KMS-11 (cell line): Measurements from ENCODE around the gene DBR1.

Experiments
- H2AFZ ChIP-seq: fragments of 200-600 bp; sonication (generic); 2 replicates; pipeline ENCODE4 v1.6.1; 2016; ENCODE audit warnings: antibody characterized with exemption, mixed run types, low read depth
- H3K27ac ChIP-seq: fragments of 200-600 bp; sonication (generic); 2 replicates; pipeline ENCODE4 v1.6.1; 2016; ENCODE audit warnings: mild to moderate bottlenecking, mixed run types
- H3K27me3 ChIP-seq: fragments of 200-600 bp; sonication (generic); 2 replicates; pipeline ENCODE4 v1.6.1; 2017; ENCODE audit warnings: mild to moderate bottlenecking, low read depth, mixed run types, moderate library complexity; ENCODE audit not compliant: insufficient read depth
- H3K36me3 ChIP-seq: fragments of 200-600 bp; sonication (generic); 2 replicates; pipeline ENCODE4 v1.6.1; 2017; ENCODE audit warnings: mild to moderate bottlenecking, mixed run types; ENCODE audit not compliant: insufficient read depth
- H3K4me1 ChIP-seq: fragments of 200-600 bp; sonication (generic); 2 replicates; pipeline ENCODE4 v1.6.1; 2016; ENCODE audit warnings: mild to moderate bottlenecking, low read depth, mixed run types; ENCODE audit not compliant: poor library complexity, severe bottlenecking
- H3K4me2 ChIP-seq: fragments of 200-600 bp; sonication (generic); 2 replicates; pipeline ENCODE4 v1.7.0; 2016; ENCODE audit warnings: mild to moderate bottlenecking, mixed run types
- H3K4me3 ChIP-seq: fragments of 200-600 bp; sonication (generic); IDR thresholded peaks from 2 replicates; pipeline ENCODE4 v1.6.1; 2017; ENCODE audit warnings: low read depth, low read length, mixed read lengths; ENCODE audit not compliant: insufficient read depth
- H3K79me2 ChIP-seq: fragments of 200-600 bp; sonication (generic); 2 replicates; pipeline ENCODE4 v1.6.1; 2016; ENCODE audit warnings: low read depth, mixed run types; ENCODE audit not compliant: insufficient read depth
- H3K9ac ChIP-seq: fragments of 200-600 bp; sonication (generic); 2 replicates; pipeline ENCODE4 v1.6.1; 2016; ENCODE audit warnings: mild to moderate bottlenecking, mixed run types
- H4K20me1 ChIP-seq: fragments of 200-600 bp; sonication (generic); 2 replicates; pipeline ENCODE4 v1.6.1; 2016; ENCODE audit warnings: mild to moderate bottlenecking, mixed run types; ENCODE audit not compliant: insufficient read depth
- CTCF ChIP-seq: fragments of 200-600 bp; sonication (generic); conservative IDR thresholded peaks from 2 replicates; pipeline ENCODE4 v1.6.1; 2017; ENCODE audit warnings: low read depth, mild to moderate bottlenecking, antibody characterized with exemption, low read length, moderate library complexity, mixed read lengths

DBR1 gene

GRCh38 chr3:138186803-138187295 lies 12.1 kb upstream of the DBR1 start:
- Histone ChIP-seq H3K4me1 (peaks cover 18% of the 10 kb centered on the region), H3K4me3 (peak overlapping the region; percentile 89), H4K20me1 (no peaks in the 10 kb centered on the region), H3K4me2 (peak overlapping the region; percentile 64), H3K27me3 (no peaks in the 10 kb centered on the region), H3K79me2 (peaks cover 42% of the 10 kb centered on the region), H3K9ac (peak overlapping the region; percentile 86), H2AFZ (peak overlapping the region; percentile 77), H3K27ac (peak overlapping the region; percentile 58; the same call in 1 of the 2 replicates), H3K36me3 (no peaks in the 10 kb centered on the region)
- TF ChIP-seq CTCF: no peak

DNA sequence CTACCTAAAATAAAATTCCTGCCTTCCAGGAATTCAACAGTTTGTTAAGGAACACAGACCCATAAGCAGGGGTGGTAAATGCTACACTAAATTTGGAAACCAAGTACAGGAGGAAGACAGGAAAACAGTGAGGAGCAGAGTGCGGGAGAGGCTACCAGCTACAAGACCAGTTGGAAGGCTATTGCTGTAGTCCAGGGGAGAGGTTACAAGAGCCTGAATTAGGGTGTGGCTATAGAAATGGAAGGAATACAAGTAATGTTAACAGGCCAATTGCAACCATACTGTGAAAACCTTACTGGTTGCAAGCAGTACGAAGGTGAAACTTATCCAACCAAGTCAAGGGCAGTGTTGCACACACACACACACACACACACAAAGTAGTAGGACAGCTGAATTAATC lies 11.5 kb upstream of the DBR1 start:
- Histone ChIP-seq H3K27ac (no peak overlapping the region), H4K20me1 (no peaks in the 10 kb centered on the region), H3K27me3 (no peaks in the 10 kb centered on the region), H3K9ac (no peak overlapping the region), H3K79me2 (peaks cover 36% of the 10 kb centered on the region), H3K4me3 (no peak overlapping the region), H2AFZ (peak overlapping the region; percentile 77), H3K36me3 (no peaks in the 10 kb centered on the region), H3K4me1 (peaks cover 18% of the 10 kb centered on the region), H3K4me2 (peak overlapping the region; percentile 64)
- TF ChIP-seq CTCF: no peak

GRCh38 chr3:138184994-138185393 lies 10.3 kb upstream of the DBR1 start:
- no peak overlapping the region for H2AFZ ChIP-seq

DNA sequence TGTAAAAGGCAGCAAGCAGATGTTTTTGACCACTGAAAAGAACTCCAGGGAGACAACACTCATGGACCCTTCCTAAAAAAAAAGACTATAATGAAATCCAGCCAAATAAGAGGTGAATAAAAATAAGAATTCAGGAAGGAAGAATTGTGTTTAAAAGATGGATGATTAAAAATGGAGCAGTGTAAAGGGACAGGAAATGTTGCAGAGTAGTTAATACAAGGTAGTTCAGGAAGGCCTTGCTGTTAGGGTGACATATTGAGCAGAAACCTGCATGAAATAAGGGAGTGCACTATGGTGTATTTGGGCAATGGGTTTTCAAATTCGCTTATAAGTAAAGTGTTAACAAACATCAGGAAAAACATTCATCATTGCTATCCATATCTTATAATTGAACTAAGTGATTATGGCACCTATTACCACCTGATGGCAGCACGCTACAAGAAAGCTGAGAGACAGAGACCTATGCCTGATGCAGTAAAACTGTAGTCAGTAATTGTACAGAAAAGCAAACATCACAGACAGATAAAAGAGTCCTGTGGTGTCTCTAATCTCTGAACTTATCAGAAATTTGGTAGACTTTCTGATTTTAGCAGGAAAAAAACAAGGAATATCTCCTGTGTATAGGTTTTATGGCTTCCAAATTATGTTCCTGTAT lies 5.8 kb upstream of the DBR1 start:
- Histone ChIP-seq H3K4me2 (no peak overlapping the region), H3K27ac (no peak overlapping the region), H3K27me3 (no peaks in the 10 kb centered on the region), H3K4me3 (no peak overlapping the region), H3K36me3 (no peaks in the 10 kb centered on the region), H3K4me1 (no peaks in the 10 kb centered on the region), H3K79me2 (no peaks in the 10 kb centered on the region), H3K9ac (no peak overlapping the region), H2AFZ (no peak overlapping the region), H4K20me1 (no peaks in the 10 kb centered on the region)
- peak; percentile 53 for TF ChIP-seq CTCF

More at GRCh38 chr3:138184994-138185393, 10.3 kb upstream of the DBR1 start:
- Histone ChIP-seq H3K9ac (no peak overlapping the region), H3K4me3 (no peak overlapping the region), H3K27ac (no peak overlapping the region), H3K27me3 (no peaks in the 10 kb centered on the region), H3K4me1 (peaks cover 18% of the 10 kb centered on the region), H3K36me3 (no peaks in the 10 kb centered on the region), H3K4me2 (no peak overlapping the region), H4K20me1 (no peaks in the 10 kb centered on the region), H3K79me2 (peaks cover 24% of the 10 kb centered on the region)
- no peak for TF ChIP-seq CTCF
